ENCODE results near the gene SLC43A1. TPM values are rescaled to one million over a fixed set of nuclear protein-coding genes. Genes with fewer than 3 reads are reported as not detected.

Gene SLC43A1
- total RNA-seq, 1 experiment from 2014 or later: 27.1 TPM

DNA sequence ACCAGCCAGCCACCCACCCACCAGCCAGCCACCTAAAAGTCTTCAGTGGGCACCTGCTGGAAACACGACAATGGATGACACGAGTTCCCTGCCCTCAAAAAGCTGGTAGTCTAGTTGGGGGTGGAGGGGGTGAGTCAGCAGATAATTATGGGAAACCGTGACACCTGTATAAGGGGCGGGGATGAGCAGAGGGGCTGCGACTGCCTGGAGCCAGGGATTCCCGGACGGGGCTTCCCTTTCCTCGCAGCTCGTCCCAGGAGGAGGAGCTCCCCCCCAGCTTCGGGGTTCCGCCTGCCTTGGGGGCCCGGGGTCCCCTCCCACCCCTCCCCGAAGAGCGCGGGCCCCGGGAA is 57.5 kb downstream of the SLC43A1 start:
- ATAC-seq: peak; percentile 3; the same call in 1 of the 2 replicates
- DNase-seq (ENCODE audit: low spot score): peak; percentile 61
- Mint-ChIP-seq H3K4me3 (peak overlapping the region; percentile 80), H3K9me3 (no peaks in the 10 kb centered on the region), H3K27me3 (ENCODE audit: low read depth) (peaks cover 62% of the 10 kb centered on the region), H3K4me1 (peaks cover 33% of the 10 kb centered on the region), H3K36me3 (no peaks in the 10 kb centered on the region), H3K27ac (no peak overlapping the region)
- CTCF ChIA-PET: interaction anchor here (0.6 to 7.4 kb wide), 53 partner anchors 8 to 1066 kb away, joined by 3 to 260 read pairs (median 7); partner anchors contain the start of genes P2RX3, SLC43A1, SMTNL1 and TIMM10
- TF ChIP-seq ZNF232 (CRISPR knock-in tag; IDR thresholded peaks at IDR 0.05): no peak
- no peak for TF ChIP-seq ZSCAN18 (CRISPR knock-in tag; IDR thresholded peaks at IDR 0.05)
- TF ChIP-seq, protein P1, sequence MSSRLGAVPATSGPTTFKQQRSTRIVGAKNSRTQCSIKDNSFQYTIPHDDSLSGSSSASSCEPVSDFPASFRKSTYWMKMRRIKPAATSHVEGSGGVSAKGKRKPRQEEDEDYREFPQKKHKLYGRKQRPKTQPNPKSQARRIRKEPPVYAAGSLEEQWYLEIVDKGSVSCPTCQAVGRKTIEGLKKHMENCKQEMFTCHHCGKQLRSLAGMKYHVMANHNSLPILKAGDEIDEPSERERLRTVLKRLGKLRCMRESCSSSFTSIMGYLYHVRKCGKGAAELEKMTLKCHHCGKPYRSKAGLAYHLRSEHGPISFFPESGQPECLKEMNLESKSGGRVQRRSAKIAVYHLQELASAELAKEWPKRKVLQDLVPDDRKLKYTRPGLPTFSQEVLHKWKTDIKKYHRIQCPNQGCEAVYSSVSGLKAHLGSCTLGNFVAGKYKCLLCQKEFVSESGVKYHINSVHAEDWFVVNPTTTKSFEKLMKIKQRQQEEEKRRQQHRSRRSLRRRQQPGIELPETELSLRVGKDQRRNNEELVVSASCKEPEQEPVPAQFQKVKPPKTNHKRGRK (CRISPR knock-in tag; IDR thresholded peaks at IDR 0.05; ENCODE audit: borderline replicate concordance): no peak
- TF ChIP-seq ELF4 (CRISPR knock-in tag; IDR thresholded peaks at IDR 0.05; ENCODE audit: low read depth): no peak
- no peak for TF ChIP-seq ETV6 (CRISPR knock-in tag; IDR thresholded peaks at IDR 0.05)
- no peak for TF ChIP-seq MXD4 (CRISPR knock-in tag; IDR thresholded peaks at IDR 0.05; ENCODE audit: borderline replicate concordance)
- TF ChIP-seq, protein P2, sequence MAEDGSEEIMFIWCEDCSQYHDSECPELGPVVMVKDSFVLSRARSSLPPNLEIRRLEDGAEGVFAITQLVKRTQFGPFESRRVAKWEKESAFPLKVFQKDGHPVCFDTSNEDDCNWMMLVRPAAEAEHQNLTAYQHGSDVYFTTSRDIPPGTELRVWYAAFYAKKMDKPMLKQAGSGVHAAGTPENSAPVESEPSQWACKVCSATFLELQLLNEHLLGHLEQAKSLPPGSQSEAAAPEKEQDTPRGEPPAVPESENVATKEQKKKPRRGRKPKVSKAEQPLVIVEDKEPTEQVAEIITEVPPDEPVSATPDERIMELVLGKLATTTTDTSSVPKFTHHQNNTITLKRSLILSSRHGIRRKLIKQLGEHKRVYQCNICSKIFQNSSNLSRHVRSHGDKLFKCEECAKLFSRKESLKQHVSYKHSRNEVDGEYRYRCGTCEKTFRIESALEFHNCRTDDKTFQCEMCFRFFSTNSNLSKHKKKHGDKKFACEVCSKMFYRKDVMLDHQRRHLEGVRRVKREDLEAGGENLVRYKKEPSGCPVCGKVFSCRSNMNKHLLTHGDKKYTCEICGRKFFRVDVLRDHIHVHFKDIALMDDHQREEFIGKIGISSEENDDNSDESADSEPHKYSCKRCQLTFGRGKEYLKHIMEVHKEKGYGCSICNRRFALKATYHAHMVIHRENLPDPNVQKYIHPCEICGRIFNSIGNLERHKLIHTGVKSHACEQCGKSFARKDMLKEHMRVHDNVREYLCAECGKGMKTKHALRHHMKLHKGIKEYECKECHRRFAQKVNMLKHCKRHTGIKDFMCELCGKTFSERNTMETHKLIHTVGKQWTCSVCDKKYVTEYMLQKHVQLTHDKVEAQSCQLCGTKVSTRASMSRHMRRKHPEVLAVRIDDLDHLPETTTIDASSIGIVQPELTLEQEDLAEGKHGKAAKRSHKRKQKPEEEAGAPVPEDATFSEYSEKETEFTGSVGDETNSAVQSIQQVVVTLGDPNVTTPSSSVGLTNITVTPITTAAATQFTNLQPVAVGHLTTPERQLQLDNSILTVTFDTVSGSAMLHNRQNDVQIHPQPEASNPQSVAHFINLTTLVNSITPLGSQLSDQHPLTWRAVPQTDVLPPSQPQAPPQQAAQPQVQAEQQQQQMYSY (CRISPR knock-in tag; IDR thresholded peaks at IDR 0.05): peak; percentile 95
- TF ChIP-seq NFATC4 (CRISPR knock-in tag; IDR thresholded peaks at IDR 0.05): no peak
- TF ChIP-seq NFE2L1 (CRISPR knock-in tag; IDR thresholded peaks at IDR 0.05): peak; percentile 46; the same call in 1 of the 2 replicates
- POLR2A ChIA-PET: interaction anchor here (0.6 to 2.7 kb wide), 13 partner anchors 15 to 1120 kb away, joined by 3 to 15 read pairs (median 4); partner anchors contain the start of gene SLC43A1

GRCh38 chr11:57457643-57458023 is 57.9 kb downstream of the SLC43A1 start:
- TF ChIP-seq SOX15 (CRISPR knock-in tag; IDR thresholded peaks at IDR 0.05): no peak
- Mint-ChIP-seq H3K4me1 (peaks cover 29% of the 10 kb centered on the region), H3K9me3 (no peaks in the 10 kb centered on the region), H3K4me3 (peak overlapping the region; percentile 80), H3K27ac (no peak overlapping the region), H3K27me3 (ENCODE audit: low read depth) (peaks cover 62% of the 10 kb centered on the region), H3K36me3 (no peaks in the 10 kb centered on the region)
- CTCF ChIA-PET: interaction anchor here (0.5 to 7.4 kb wide), 51 partner anchors 8 to 1066 kb away, joined by 3 to 260 read pairs (median 8); partner anchors contain the start of genes P2RX3, SLC43A1, SMTNL1 and TIMM10
- ATAC-seq (peak; percentile 1; the same call in 1 of the 2 replicates), DNase-seq (ENCODE audit: low spot score) (no peak)
- POLR2A ChIA-PET: interaction anchor here (0.6 to 2.7 kb wide), 11 partner anchors 16 to 1121 kb away, joined by 3 to 15 read pairs (median 4); no protein-coding TSS in a partner anchor

DNA sequence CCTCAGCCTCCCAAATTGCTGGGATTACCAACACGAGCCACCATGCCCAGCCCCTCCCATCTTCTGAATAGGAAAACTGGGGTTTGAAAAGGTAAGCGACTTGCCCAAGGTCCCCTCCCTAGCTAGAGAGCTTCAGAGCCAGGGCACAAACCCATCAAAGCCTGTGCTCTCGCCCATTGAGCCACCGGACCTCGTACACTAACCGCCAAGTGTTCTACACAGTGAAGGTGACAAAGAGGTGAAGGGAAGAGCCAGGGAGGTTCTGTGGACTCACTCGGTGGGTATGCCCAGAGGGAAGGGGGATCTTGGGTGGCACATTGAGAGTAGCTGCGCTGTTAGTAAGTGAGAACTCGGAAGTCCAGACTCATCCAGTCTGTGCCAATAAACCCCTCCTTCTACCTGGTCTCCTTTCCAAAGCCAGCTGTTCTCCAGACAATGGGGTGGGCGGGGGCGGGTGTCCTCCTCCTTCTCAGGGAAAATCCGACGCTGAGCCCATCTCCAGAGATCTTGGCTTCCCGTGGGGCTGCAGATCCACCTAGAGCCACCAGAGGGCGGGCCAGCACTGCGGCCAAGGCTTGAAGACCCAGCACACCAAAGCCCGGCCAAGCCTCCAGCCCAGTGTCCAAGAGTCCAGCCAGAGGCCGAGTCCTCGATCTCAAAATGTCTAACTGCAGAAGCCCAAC is 58.4 kb downstream of the SLC43A1 start:
- Mint-ChIP-seq H3K9me3 (no peaks in the 10 kb centered on the region), H3K4me1 (peaks cover 26% of the 10 kb centered on the region), H3K27me3 (ENCODE audit: low read depth) (peaks cover 62% of the 10 kb centered on the region), H3K36me3 (no peaks in the 10 kb centered on the region), H3K4me3 (peak overlapping the region; percentile 80), H3K27ac (no peak overlapping the region)
- peak; percentile 38 for ATAC-seq
- ChIA-PET POLR2A (interaction anchor here (0.6 to 2.7 kb wide), 5 partner anchors 20 to 168 kb away, joined by 3 to 15 read pairs (median 4); no protein-coding TSS in a partner anchor), CTCF (interaction anchor here (0.5 to 7.4 kb wide), 67 partner anchors 9 to 1979 kb away, joined by 3 to 260 read pairs (median 5); partner anchors contain the start of genes OR5A1, P2RX3, SLC43A1 and SMTNL1)
- peak; percentile 94 for DNase-seq (ENCODE audit: low spot score)
- TF ChIP-seq ZNF423 (CRISPR knock-in tag; IDR thresholded peaks at IDR 0.05): no peak
- peak; percentile 100 for TF ChIP-seq CTCF (IDR thresholded peaks at IDR 0.05)
- TF ChIP-seq, protein P3, sequence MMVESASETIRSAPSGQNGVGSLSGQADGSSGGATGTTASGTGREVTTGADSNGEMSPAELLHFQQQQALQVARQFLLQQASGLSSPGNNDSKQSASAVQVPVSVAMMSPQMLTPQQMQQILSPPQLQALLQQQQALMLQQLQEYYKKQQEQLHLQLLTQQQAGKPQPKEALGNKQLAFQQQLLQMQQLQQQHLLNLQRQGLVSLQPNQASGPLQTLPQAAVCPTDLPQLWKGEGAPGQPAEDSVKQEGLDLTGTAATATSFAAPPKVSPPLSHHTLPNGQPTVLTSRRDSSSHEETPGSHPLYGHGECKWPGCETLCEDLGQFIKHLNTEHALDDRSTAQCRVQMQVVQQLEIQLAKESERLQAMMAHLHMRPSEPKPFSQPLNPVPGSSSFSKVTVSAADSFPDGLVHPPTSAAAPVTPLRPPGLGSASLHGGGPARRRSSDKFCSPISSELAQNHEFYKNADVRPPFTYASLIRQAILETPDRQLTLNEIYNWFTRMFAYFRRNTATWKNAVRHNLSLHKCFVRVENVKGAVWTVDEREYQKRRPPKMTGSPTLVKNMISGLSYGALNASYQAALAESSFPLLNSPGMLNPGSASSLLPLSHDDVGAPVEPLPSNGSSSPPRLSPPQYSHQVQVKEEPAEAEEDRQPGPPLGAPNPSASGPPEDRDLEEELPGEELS (CRISPR knock-in tag; IDR thresholded peaks at IDR 0.05): no peak
- no peak for TF ChIP-seq E2F1 (CRISPR knock-in tag; IDR thresholded peaks at IDR 0.05)
- no peak for TF ChIP-seq JUN (CRISPR knock-in tag; IDR thresholded peaks at IDR 0.05)
- TF ChIP-seq CREB1 (CRISPR knock-in tag; IDR thresholded peaks at IDR 0.05): no peak
- TF ChIP-seq, protein P4, sequence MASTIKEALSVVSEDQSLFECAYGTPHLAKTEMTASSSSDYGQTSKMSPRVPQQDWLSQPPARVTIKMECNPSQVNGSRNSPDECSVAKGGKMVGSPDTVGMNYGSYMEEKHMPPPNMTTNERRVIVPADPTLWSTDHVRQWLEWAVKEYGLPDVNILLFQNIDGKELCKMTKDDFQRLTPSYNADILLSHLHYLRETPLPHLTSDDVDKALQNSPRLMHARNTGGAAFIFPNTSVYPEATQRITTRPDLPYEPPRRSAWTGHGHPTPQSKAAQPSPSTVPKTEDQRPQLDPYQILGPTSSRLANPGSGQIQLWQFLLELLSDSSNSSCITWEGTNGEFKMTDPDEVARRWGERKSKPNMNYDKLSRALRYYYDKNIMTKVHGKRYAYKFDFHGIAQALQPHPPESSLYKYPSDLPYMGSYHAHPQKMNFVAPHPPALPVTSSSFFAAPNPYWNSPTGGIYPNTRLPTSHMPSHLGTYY (CRISPR knock-in tag; IDR thresholded peaks at IDR 0.05): no peak
